OCI-LY7 (cell line): ENCODE data around the gene PAXIP1. TPM values are rescaled to one million over a fixed set of nuclear protein-coding genes. Genes with fewer than 3 reads are reported as not detected.
A peak's percentile ranks its signal among the peaks of the same experiment; 100 is the strongest.

Experiments used
- BruUV-seq: library from RNA; stranded (reverse); fragments of 400-500 nt; replicated peaks from 2 replicates; lab custom pipeline; 2021; lab: Mats Ljungman, UMichigan
- CTCF ChIA-PET: fragments of 300-600 bp; sonication (Branson Sonifier 250); formaldehyde crosslinking; loops from one replicate; lab custom pipeline; 2022; ENCODE audit warnings: antibody characterized with exemption; ENCODE audit not compliant: unreplicated experiment; lab: Charles Lee
- POLR2A ChIA-PET: fragments of 300-600 bp; sonication (Branson Sonifier 250); formaldehyde crosslinking; loops from one replicate; lab custom pipeline; 2022; ENCODE audit warnings: antibody characterized with exemption; lab: Charles Lee
- DNase-seq: peaks from one replicate; pipeline ENCODE4 v3.0.0-alpha.2; 2015; ENCODE audit warnings: low spot score
- H2AFZ ChIP-seq: fragments of 200-600 bp; sonication (generic), shearing (Covaris generic); 2 replicates; pipeline ENCODE4 v1.6.1; 2014; ENCODE audit warnings: mild to moderate bottlenecking, antibody characterized with exemption, low read length, moderate library complexity
- H3K27ac ChIP-seq: fragments of 200-600 bp; sonication (generic); 2 replicates; pipeline ENCODE4 v1.5.1; 2014; ENCODE audit warnings: mixed run types, low read depth, mild to moderate bottlenecking, moderate library complexity, low read length, inconsistent platforms; ENCODE audit not compliant: poor library complexity, severe bottlenecking
- H3K36me3 ChIP-seq: fragments of 200-600 bp; sonication (generic); 2 replicates; pipeline ENCODE4 v1.6.1; 2014; ENCODE audit warnings: mild to moderate bottlenecking, antibody characterized with exemption, low read length, moderate library complexity, mixed read lengths; ENCODE audit not compliant: insufficient read depth
- H3K4me1 ChIP-seq: fragments of 200-600 bp; sonication (generic); 2 replicates; pipeline ENCODE4 v1.5.1; 2014; ENCODE audit warnings: mild to moderate bottlenecking, low read length; ENCODE audit not compliant: insufficient read depth, poor library complexity, severe bottlenecking
- H3K4me2 ChIP-seq: fragments of 200-600 bp; sonication (generic); 2 replicates; pipeline ENCODE4 v1.6.1; 2014; ENCODE audit warnings: mild to moderate bottlenecking, low read length
- H3K4me3 ChIP-seq: fragments of 200-600 bp; sonication (generic); 2 replicates; pipeline ENCODE4 v1.5.1; 2014; ENCODE audit warnings: mild to moderate bottlenecking, low read depth, low read length; ENCODE audit not compliant: poor library complexity, severe bottlenecking
- H3K79me2 ChIP-seq: fragments of 200-600 bp; sonication (generic); 2 replicates; pipeline ENCODE4 v1.6.1; 2016; ENCODE audit warnings: low read depth, mild to moderate bottlenecking, low read length, moderate library complexity, mixed read lengths; ENCODE audit not compliant: insufficient read depth
- H3K9me2 ChIP-seq: fragments of 200-600 bp; sonication (generic); 2 replicates; pipeline ENCODE4 v1.6.1; 2016; ENCODE audit warnings: mild to moderate bottlenecking, low read length, mixed read lengths; ENCODE audit not compliant: insufficient read depth
- H3K9me3 ChIP-seq: fragments of 200-600 bp; sonication (generic); 2 replicates; pipeline ENCODE4 v1.6.1; 2014; ENCODE audit warnings: mild to moderate bottlenecking, mixed run types, low read length, mixed read lengths
- H4K20me1 ChIP-seq: fragments of 200-600 bp; sonication (generic); 2 replicates; pipeline ENCODE4 v1.6.1; 2014; ENCODE audit warnings: mild to moderate bottlenecking, antibody characterized with exemption, low read length, moderate library complexity, mixed read lengths; ENCODE audit not compliant: insufficient read depth
- EZH2phosphoT487 ChIP-seq: fragments of 200-600 bp; sonication (generic); IDR thresholded peaks from 2 replicates; pipeline ENCODE4 v1.6.1; 2018; ENCODE audit warnings: low read depth, borderline replicate concordance, mild to moderate bottlenecking, mixed run types, antibody characterized with exemption, low read length, moderate library complexity, mixed read lengths
- intact Hi-C: fragments of 100-400 bp; cut with micrococcal nuclease; formaldehyde crosslinking; loops from one replicate; pipeline ENCODE4 v1.10.0; 2022; ENCODE audit not compliant: unreplicated experiment
- total RNA-seq, 2 experiments: library from RNA; depleted of rRNA in 1 of 2; stranded (reverse); fragments of >200 nt in 1 of 2; shearing (Covaris generic) in 1 of 2; gene quantifications; 2 replicates each; pipeline ENCODE4 v1.2.3, GENCODE V29; 2014 to 2022
- TF ChIP-seq, protein P1 (sequence below): fragments of 200-600 bp; sonication (generic); conservative IDR thresholded peaks from 2 replicates; pipeline ENCODE4 v1.5.1; 2014; ENCODE audit warnings: mild to moderate bottlenecking, antibody characterized with exemption, low read length, moderate library complexity, mixed read lengths

The PAXIP1 gene
- total RNA-seq, 2 experiments from 2014 or later, result 27.4 to 33.0 TPM

GRCh38 chr7:155009570-155010157 lies 6.7 kb upstream of the PAXIP1 start:
- CTCF ChIA-PET, result interaction anchor here (0.6 kb wide), 1 partner anchor 158 kb away, joined by 3 read pairs; no protein-coding TSS in a partner anchor
- peak; percentile 47 for DNase-seq
- no peak overlapping the region for H3K4me2 ChIP-seq
- no peaks in the 10 kb centered on the region for H3K9me3 ChIP-seq
- peaks cover 28% of the 10 kb centered on the region for H3K36me3 ChIP-seq
- H4K20me1 ChIP-seq, result peaks cover 4% of the 10 kb centered on the region; the same call in 1 of the 2 replicates
- POLR2A ChIA-PET, result interaction anchor here (0.6 to 1.1 kb wide), 4 partner anchors 9 to 81 kb away, joined by 3 to 5 read pairs (median 3); no protein-coding TSS in a partner anchor
- intact Hi-C loops, result loop anchor here (5.0 kb wide), 1 partner anchor 172 kb away; no protein-coding TSS in a partner anchor
- no peak overlapping the region for H3K4me3 ChIP-seq
- no TSS peak for BruUV-seq
- no peak overlapping the region for H3K27ac ChIP-seq
- peaks cover 12% of the 10 kb centered on the region; the same call in 1 of the 2 replicates for H3K79me2 ChIP-seq
- H2AFZ ChIP-seq, result no peak overlapping the region
- H3K4me1 ChIP-seq, result peaks cover 8% of the 10 kb centered on the region
- H3K9me2 ChIP-seq, result no peaks in the 10 kb centered on the region
- TF ChIP-seq, protein P1, sequence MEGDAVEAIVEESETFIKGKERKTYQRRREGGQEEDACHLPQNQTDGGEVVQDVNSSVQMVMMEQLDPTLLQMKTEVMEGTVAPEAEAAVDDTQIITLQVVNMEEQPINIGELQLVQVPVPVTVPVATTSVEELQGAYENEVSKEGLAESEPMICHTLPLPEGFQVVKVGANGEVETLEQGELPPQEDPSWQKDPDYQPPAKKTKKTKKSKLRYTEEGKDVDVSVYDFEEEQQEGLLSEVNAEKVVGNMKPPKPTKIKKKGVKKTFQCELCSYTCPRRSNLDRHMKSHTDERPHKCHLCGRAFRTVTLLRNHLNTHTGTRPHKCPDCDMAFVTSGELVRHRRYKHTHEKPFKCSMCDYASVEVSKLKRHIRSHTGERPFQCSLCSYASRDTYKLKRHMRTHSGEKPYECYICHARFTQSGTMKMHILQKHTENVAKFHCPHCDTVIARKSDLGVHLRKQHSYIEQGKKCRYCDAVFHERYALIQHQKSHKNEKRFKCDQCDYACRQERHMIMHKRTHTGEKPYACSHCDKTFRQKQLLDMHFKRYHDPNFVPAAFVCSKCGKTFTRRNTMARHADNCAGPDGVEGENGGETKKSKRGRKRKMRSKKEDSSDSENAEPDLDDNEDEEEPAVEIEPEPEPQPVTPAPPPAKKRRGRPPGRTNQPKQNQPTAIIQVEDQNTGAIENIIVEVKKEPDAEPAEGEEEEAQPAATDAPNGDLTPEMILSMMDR, result peak; percentile 82
- no peak for TF ChIP-seq EZH2phosphoT487

DNA sequence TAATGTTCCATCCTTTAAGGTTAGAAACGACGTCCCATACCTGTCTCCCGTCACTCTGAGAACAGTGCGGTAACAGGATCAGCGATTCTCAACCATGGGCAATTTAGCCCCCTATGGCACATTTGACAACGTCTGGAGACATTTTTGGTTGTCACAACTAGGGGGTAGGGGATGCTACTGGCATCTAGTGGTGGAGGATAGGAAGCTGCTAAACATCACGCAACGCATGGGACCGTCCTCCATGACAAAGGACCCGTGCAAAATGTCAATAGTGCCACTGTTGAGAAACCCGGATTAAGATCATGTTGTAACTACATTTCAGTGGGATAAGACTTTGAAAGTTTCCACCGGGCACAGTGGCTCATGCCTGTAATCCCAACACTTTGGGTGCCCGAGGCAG lies 5.0 kb upstream of the PAXIP1 start:
- H3K4me2 ChIP-seq, result no peak overlapping the region

More for the DNA sequence above, 5.0 kb upstream of the PAXIP1 start:
- CTCF ChIA-PET, result interaction anchor here (0.5 kb wide), 1 partner anchor 92 kb away, joined by 3 read pairs; no protein-coding TSS in a partner anchor
- Histone ChIP-seq H3K4me3 (no peak overlapping the region), H3K4me1 (peaks cover 9% of the 10 kb centered on the region), H2AFZ (no peak overlapping the region), H4K20me1 (peaks cover 5% of the 10 kb centered on the region; the same call in 1 of the 2 replicates), H3K9me2 (no peaks in the 10 kb centered on the region), H3K9me3 (no peaks in the 10 kb centered on the region), H3K79me2 (peaks cover 24% of the 10 kb centered on the region; the same call in 1 of the 2 replicates), H3K36me3 (peaks cover 29% of the 10 kb centered on the region), H3K27ac (no peak overlapping the region)
- POLR2A ChIA-PET, result interaction anchor here (0.6 kb wide), 1 partner anchor 81 kb away, joined by 3 read pairs; no protein-coding TSS in a partner anchor
- peak; percentile 64 for DNase-seq
- TF ChIP-seq, protein P1, result peak; percentile 78
- TF ChIP-seq EZH2phosphoT487, result no peak
- intact Hi-C loops, result loop anchor here (1.0 to 5.0 kb wide), 2 partner anchors 80 to 171 kb away; no protein-coding TSS in a partner anchor
- no TSS peak for BruUV-seq
